ENCODE data around the gene OXSM. TPM values are rescaled to one million over a fixed set of nuclear protein-coding genes. Genes with fewer than 3 reads are reported as not detected.

The OXSM gene
- total RNA-seq, 1 donor from 2014 or later = 8.8 TPM

GRCh38 chr3:25751048-25751447, 38.8 kb upstream of the OXSM start:
- no peak for TF ChIP-seq CTCF (IDR thresholded peaks at IDR 0.05)
- H3K27ac Mint-ChIP-seq (ENCODE audit: unreplicated experiment) = no peak overlapping the region
- H3K9me3 Mint-ChIP-seq (ENCODE audit: low read depth) = no peaks in the 10 kb centered on the region
- no peak overlapping the region for H3K4me3 Mint-ChIP-seq (ENCODE audit: unreplicated experiment)
- no peaks in the 10 kb centered on the region for H3K27me3 Mint-ChIP-seq (ENCODE audit: low read depth)
- H3K36me3 Mint-ChIP-seq (ENCODE audit: low read depth) = peaks cover 35% of the 10 kb centered on the region
- no peak for DNase-seq (ENCODE audit: low spot score)
- peaks cover 8% of the 10 kb centered on the region for H3K4me1 Mint-ChIP-seq (ENCODE audit: low read depth)

GRCh38 chr3:25751725-25752124, 38.2 kb upstream of the OXSM start:
- no peaks in the 10 kb centered on the region for H3K9me3 Mint-ChIP-seq (ENCODE audit: low read depth)
- DNase-seq (ENCODE audit: low spot score) = no peak
- no peak overlapping the region for H3K27ac Mint-ChIP-seq (ENCODE audit: unreplicated experiment)
- H3K27me3 Mint-ChIP-seq (ENCODE audit: low read depth) = no peaks in the 10 kb centered on the region
- no peak overlapping the region for H3K4me3 Mint-ChIP-seq (ENCODE audit: unreplicated experiment)
- H3K36me3 Mint-ChIP-seq (ENCODE audit: low read depth) = peaks cover 39% of the 10 kb centered on the region
- H3K4me1 Mint-ChIP-seq (ENCODE audit: low read depth) = peaks cover 8% of the 10 kb centered on the region
- no peak for TF ChIP-seq CTCF (IDR thresholded peaks at IDR 0.05)

- no peak overlapping the region for H3K4me3 Mint-ChIP-seq (ENCODE audit: unreplicated experiment)
- H3K27me3 Mint-ChIP-seq (ENCODE audit: low read depth) = no peaks in the 10 kb centered on the region
- H3K4me1 Mint-ChIP-seq (ENCODE audit: low read depth) = no peaks in the 10 kb centered on the region
- no peak overlapping the region for H3K27ac Mint-ChIP-seq (ENCODE audit: unreplicated experiment)
- DNase-seq (ENCODE audit: low spot score) = no peak
- TF ChIP-seq CTCF (IDR thresholded peaks at IDR 0.05) = no peak
- peaks cover 27% of the 10 kb centered on the region for H3K9me3 Mint-ChIP-seq (ENCODE audit: low read depth)
- peaks cover 14% of the 10 kb centered on the region for H3K36me3 Mint-ChIP-seq (ENCODE audit: low read depth)
These were observed 21.0 kb upstream of the OXSM start for GRCh38 chr3:25768851-25769250.

- no peak for DNase-seq (ENCODE audit: low spot score)
- H3K4me3 Mint-ChIP-seq (ENCODE audit: unreplicated experiment) = no peak overlapping the region
- no peaks in the 10 kb centered on the region for H3K27me3 Mint-ChIP-seq (ENCODE audit: low read depth)
- no peak overlapping the region for H3K27ac Mint-ChIP-seq (ENCODE audit: unreplicated experiment)
- H3K36me3 Mint-ChIP-seq (ENCODE audit: low read depth) = peaks cover 42% of the 10 kb centered on the region
- no peak for TF ChIP-seq CTCF (IDR thresholded peaks at IDR 0.05)
- H3K9me3 Mint-ChIP-seq (ENCODE audit: low read depth) = peaks cover 27% of the 10 kb centered on the region
- H3K4me1 Mint-ChIP-seq (ENCODE audit: low read depth) = peaks cover 5% of the 10 kb centered on the region
These were observed 14.0 kb upstream of the OXSM start for GRCh38 chr3:25775936-25776335.

- Mint-ChIP-seq H3K9me3 (ENCODE audit: low read depth) (peaks cover 4% of the 10 kb centered on the region), H3K27me3 (ENCODE audit: low read depth) (no peaks in the 10 kb centered on the region), H3K36me3 (ENCODE audit: low read depth) (peaks cover 17% of the 10 kb centered on the region), H3K4me1 (ENCODE audit: low read depth) (peaks cover 30% of the 10 kb centered on the region), H3K27ac (ENCODE audit: unreplicated experiment) (no peak overlapping the region), H3K4me3 (ENCODE audit: unreplicated experiment) (no peak overlapping the region)
- TF ChIP-seq CTCF (IDR thresholded peaks at IDR 0.05) = no peak
- no peak for DNase-seq (ENCODE audit: low spot score)
These were observed 9.3 kb upstream of the OXSM start for GRCh38 chr3:25780618-25781017.
